Mucosa of descending colon (tissue), 3 donors: ENCODE results near the gene TLE6. TPM values are rescaled to one million over a fixed set of nuclear protein-coding genes. Genes with fewer than 3 reads are reported as not detected.

Experiments used
- ATAC-seq: fragments of 200-7000 bp; cut with Tn5 transposase; one replicate; pipeline ENCODE4 v1.9.1; 2020; ENCODE audit warnings: mild to moderate bottlenecking, moderate library complexity
- DNase-seq, 3 donors: peaks; one replicate each; pipeline ENCODE4 v3.0.0-alpha.2; 2020
- H3K36me3 ChIP-seq: fragments of 200-600 bp; one replicate; pipeline ENCODE4 v1.8.0; 2021; ENCODE audit warnings: low read depth, mild to moderate bottlenecking
- H3K4me1 ChIP-seq: fragments of 200-600 bp; one replicate; pipeline ENCODE4 v1.8.0; 2021; ENCODE audit warnings: low read depth, mild to moderate bottlenecking
- H3K4me3 ChIP-seq: fragments of 200-600 bp; one replicate; pipeline ENCODE4 v1.8.0; 2021; ENCODE audit warnings: mild to moderate bottlenecking
- H3K9me3 ChIP-seq: fragments of 200-600 bp; one replicate; pipeline ENCODE4 v1.8.0; 2021; ENCODE audit warnings: mild to moderate bottlenecking
- intact Hi-C, 2 donors: fragments of 100-400 bp; cut with DNase I in 1 of 2; cut with micrococcal nuclease in 1 of 2; formaldehyde crosslinking; loops; one replicate each; pipeline versions ENCODE4 v1.11.0 to v1.11.1; 2022; cut with DNase I, micrococcal nuclease
- total RNA-seq, 3 donors: library from RNA; stranded (reverse); fragmentation: NEBNext Ultra II Directional in 2 of 3; extraction: Animal tissue kit (Norgen Biotek cat#: 25700) in 2 of 3; gene quantifications; one replicate each; pipeline versions ENCODE4 v1.2.1 to v1.2.4, GENCODE V29; 2021 to 2023
- TF ChIP-seq, protein P1 (sequence below): fragments of 200-600 bp; IDR thresholded peaks from one replicate; pipeline ENCODE4 v1.8.0; 2022; ENCODE audit warnings: antibody characterized with exemption, mild to moderate bottlenecking
- donor health status: DM: no; HTN: no; CAD: no; lungs with moderate emphysema.
- donor health status: DM: no; HTN: no; CAD: no.
- donor health status: DM: no; HTN: yes; CAD: no.

Gene TLE6
- total RNA-seq, 3 donors from 2014 or later: 1.8 to 4.1 (median 3.0) TPM

DNA sequence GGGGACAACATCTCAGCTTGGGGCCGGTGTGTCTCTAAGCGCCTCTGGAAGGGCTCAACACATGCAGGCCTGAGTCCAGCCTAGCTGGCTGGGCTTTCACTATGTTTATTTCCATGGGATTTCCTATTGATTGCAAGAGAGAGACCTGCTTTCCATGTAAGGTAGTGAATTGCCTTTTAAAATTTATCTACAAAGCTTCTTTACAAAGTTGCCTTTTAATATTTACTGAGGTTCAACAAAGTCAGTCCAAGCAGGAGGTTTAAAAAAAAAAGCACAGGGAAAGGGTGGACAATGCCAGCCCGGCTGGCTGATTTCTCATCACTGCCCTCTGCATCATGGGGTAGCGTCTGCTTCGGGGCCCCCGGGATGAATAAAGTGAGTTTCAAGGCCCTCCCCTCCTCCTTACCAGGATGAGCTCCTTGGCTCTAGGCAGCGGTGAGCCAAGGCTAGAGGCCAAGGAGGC is 35.9 kb downstream of the TLE6 start:
- H3K36me3 ChIP-seq: no peaks in the 10 kb centered on the region
- H3K4me1 ChIP-seq: no peaks in the 10 kb centered on the region
- TF ChIP-seq, protein P1, sequence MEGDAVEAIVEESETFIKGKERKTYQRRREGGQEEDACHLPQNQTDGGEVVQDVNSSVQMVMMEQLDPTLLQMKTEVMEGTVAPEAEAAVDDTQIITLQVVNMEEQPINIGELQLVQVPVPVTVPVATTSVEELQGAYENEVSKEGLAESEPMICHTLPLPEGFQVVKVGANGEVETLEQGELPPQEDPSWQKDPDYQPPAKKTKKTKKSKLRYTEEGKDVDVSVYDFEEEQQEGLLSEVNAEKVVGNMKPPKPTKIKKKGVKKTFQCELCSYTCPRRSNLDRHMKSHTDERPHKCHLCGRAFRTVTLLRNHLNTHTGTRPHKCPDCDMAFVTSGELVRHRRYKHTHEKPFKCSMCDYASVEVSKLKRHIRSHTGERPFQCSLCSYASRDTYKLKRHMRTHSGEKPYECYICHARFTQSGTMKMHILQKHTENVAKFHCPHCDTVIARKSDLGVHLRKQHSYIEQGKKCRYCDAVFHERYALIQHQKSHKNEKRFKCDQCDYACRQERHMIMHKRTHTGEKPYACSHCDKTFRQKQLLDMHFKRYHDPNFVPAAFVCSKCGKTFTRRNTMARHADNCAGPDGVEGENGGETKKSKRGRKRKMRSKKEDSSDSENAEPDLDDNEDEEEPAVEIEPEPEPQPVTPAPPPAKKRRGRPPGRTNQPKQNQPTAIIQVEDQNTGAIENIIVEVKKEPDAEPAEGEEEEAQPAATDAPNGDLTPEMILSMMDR: no peak
- DNase-seq: no peak
- H3K9me3 ChIP-seq: no peaks in the 10 kb centered on the region
- H3K4me3 ChIP-seq: no peak overlapping the region
- no peak for ATAC-seq
- intact Hi-C loops: no loop called here

DNA sequence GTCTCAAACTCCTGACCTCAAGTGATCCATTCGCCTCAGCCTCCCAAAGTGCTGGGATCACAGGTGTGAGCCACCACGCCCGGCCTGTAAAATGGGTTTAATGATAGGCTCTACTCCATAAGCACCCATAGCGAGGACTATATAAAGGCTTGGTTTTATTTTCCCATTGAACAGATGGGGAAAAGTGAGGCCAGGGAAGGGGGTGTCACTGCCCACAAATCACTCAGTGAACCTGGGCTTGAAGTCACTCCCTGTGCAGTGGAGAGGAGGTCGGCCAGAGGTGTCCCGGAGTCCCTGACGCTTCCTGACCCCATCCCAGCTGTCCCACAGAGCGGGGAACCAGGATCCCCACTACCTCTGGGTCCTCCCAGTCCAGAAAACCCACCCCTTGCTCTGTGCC is 36.8 kb downstream of the TLE6 start:
- no peaks in the 10 kb centered on the region for H3K36me3 ChIP-seq
- H3K4me1 ChIP-seq: no peaks in the 10 kb centered on the region
- DNase-seq (no peak), ATAC-seq (no peak)
- intact Hi-C loops: no loop called here
- H3K4me3 ChIP-seq: no peak overlapping the region
- TF ChIP-seq, protein P1: no peak
- no peaks in the 10 kb centered on the region for H3K9me3 ChIP-seq

GRCh38 chr19:3015126-3016057 is 38.0 kb downstream of the TLE6 start:
- no peaks in the 10 kb centered on the region for H3K9me3 ChIP-seq
- ATAC-seq: no peak
- DNase-seq: no peak
- H3K4me3 ChIP-seq: no peak overlapping the region
- intact Hi-C loops: no loop called here
- H3K36me3 ChIP-seq: no peaks in the 10 kb centered on the region
- TF ChIP-seq, protein P1: no peak
- H3K4me1 ChIP-seq: no peaks in the 10 kb centered on the region

DNA sequence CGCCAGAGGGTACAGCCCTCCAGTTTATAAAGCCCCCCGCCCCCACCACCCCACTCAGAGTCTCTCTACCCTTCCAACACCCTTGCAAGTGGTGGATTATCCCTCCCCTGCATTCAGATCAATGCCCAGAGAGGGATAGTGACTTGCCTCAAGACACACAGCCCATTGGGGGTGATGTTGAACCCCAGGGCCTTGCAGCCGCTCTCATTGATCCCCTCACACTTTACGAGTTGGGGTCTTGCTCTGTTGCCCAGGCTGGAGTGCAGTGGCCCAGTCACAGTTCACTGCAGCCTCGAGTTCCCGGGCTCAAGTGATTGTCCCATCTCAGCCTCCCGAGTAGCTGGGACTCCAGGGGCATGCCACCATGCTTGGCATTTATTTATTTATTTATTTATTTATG is 40.6 kb downstream of the TLE6 start:
- TF ChIP-seq, protein P1: no peak
- Histone ChIP-seq H3K4me3 (no peak overlapping the region), H3K9me3 (no peaks in the 10 kb centered on the region), H3K4me1 (no peaks in the 10 kb centered on the region), H3K36me3 (no peaks in the 10 kb centered on the region)
- ATAC-seq: no peak
- DNase-seq: no peak
- intact Hi-C loops: no loop called here

DNA sequence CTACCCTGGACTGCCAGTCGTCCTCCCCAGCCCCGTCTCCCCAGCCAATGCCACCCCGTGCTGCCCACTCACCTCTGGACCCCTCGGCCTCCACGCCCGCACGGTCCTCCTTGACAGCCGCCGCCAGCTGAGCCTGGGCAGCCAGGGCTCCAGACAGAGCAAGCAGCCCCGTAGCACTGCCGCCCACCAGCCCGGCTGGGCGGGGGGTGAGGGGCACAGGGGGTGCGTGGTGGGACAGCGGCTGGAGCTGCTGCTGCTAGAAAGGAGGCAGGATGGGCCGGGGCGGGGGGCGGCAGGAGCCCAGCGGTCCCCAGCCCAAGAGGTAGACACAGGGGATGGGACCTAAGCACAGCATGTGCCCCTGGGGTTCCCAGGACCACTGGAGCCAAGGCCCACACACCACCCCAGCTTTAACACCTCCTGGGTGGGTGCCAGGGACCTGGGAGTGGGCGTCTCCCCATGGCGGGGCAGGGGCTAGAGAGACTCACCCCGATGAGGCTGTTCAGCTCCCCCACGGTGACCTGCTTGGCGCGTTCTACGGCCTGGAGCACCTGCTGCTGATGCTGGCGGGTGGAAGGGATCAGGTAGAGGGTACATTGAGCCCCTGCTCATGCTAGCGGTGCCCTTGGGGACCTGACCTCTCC is 42.0 kb downstream of the TLE6 start:
- intact Hi-C loops: no loop called here
- Histone ChIP-seq H3K4me1 (no peaks in the 10 kb centered on the region), H3K36me3 (no peaks in the 10 kb centered on the region), H3K9me3 (no peaks in the 10 kb centered on the region), H3K4me3 (no peak overlapping the region)
- no peak for DNase-seq
- TF ChIP-seq, protein P1: no peak
- no peak for ATAC-seq
